Erythroblast (primary cell): ENCODE data around the gene CEBPA.

Source experiments
- DNase-seq, 2 experiments: peaks; one replicate each; lab custom pipeline; 2025; lab: John Stamatoyannopoulos, UW
- GATA1 ChIP-seq: IDR thresholded peaks from 2 replicates; pipeline ENCODE4 v1.6.1; 2011; ENCODE audit warnings: low read depth, mild to moderate bottlenecking, control low read depth, low read length, moderate library complexity
- POLR2A ChIP-seq: IDR thresholded peaks from 2 replicates; pipeline ENCODE4 v1.6.1; 2011; ENCODE audit warnings: mild to moderate bottlenecking, low read length

The CEBPA gene

DNA sequence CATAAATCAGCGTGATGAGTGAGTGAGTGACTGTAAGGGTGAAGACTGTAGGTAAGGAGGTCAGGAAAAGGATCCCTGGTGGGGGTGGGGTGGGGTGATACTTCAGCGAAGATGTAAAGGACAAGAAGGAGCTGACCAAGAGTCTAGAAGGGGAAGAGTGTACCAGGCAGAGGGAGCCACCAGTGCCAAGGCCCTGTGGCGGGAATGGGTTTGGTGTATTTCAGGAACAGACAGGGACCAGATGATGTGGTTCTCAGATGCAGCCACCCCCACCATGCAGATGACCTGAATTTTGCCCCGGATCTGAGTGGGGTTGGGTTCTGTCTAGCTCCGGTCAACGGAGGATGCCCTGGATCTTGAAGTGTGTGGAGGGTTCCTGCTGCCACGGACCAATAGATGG lies 46.6 kb downstream of the CEBPA start:
- TF ChIP-seq GATA1 (no peak), POLR2A (no peak)
- DNase-seq: no peak

DNA sequence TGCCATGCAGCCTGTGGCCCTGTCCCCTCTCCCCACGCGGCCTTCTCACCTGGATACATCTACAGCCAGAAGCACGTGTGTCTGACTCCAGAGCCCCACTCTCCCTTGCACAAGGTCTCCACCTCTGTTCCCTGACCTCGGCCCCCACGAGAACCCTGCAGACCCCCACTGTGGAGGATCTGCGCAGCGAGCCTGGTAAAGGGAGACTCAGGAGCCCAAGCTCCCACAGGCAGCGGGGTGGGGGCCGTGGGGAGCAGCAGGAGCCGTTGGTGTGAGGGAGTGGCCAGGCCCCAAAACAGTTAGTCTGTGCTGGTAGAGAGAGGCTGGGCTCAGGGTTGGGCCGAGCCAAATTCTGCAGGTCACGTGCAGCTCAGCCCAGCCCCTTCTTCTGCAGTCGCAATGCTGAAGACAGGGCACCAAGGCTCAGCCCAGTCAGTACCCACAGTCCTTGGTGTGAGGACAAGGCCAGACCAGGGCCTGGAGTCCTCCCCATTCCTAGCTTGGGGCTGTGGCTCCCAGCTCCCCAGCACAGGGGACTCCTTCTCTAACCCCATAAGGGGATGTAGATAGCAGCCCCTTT lies 48.0 kb downstream of the CEBPA start:
- TF ChIP-seq GATA1 (no peak), POLR2A (no peak)
- no peak for DNase-seq

DNA sequence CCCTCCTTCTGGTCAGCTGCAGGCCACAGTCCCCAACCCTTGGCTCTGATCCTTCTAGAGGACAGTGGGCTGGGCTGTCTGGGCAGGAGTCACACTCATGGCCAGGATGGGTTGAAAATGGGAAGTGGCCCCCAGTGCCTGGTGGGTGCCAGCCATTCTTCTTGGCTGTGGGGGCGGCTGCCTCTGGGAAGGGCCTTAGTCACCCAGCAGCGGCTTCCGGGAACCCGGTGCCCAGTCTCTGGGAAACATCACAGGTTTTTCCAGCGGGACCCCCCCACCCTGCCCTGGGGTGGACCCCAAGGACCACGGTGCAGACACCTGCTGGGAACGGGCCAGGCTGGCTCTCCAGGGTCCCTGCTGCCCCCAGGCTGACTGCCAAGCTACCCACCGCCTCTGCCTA lies 49.4 kb downstream of the CEBPA start:
- no peak for TF ChIP-seq POLR2A
- no peak for TF ChIP-seq GATA1
- no peak for DNase-seq

DNA sequence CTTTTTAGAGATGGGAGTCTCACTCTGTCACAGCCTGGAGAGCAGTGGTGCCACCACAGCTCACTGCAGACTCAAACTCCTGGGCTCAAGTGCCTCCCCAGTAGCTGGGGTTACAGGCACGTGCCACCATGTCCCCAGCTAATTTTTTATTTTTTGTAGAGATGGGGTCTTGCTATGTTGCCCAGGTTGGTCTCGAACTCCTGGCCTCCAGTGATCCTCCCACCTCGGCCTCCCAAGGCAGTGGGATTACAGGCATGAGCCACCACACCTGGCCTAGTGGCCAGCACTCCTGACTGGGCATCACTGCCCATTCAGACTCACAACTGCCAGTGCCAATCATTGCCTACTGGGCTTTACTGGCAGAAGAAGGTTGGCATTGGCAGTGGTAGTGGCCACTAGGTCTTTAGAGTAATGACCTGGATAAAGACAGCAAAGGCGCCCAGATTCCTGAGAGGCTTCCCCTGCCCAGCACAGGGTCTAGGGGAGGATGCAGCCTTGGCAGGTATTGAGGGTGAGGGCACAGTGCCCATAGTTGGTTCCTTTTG lies 49.8 kb downstream of the CEBPA start:
- TF ChIP-seq GATA1 (no peak), POLR2A (no peak)
- no peak for DNase-seq

DNA sequence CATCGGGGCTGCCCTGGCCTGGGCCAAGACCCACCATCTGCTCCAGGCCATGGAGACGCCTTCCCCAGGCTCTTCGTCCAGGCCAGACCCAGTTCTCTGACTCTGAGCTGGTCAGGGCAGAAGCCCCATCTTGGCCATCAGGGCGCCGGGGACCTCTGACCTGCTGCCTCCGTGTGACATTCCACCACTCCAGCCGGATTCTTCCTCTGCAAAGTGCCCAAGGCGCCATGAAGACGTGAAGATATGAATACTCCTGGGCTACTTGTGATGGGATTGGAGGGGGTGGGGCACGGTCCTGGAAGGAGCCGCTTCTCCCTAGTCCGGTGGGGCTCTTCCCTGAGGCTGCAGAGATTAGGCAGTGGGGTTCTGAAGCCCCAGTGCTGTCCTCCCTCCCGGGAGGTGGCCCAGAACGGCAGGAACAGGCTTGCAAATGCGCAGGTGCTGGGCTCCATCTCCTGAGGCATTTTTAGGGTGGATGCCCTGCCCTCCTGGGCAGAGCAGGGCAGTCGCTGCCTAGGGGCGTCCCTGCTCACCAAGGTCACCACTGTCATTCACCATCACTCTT lies 50.7 kb downstream of the CEBPA start:
- TF ChIP-seq POLR2A (no peak), GATA1 (no peak)
- no peak for DNase-seq

DNA sequence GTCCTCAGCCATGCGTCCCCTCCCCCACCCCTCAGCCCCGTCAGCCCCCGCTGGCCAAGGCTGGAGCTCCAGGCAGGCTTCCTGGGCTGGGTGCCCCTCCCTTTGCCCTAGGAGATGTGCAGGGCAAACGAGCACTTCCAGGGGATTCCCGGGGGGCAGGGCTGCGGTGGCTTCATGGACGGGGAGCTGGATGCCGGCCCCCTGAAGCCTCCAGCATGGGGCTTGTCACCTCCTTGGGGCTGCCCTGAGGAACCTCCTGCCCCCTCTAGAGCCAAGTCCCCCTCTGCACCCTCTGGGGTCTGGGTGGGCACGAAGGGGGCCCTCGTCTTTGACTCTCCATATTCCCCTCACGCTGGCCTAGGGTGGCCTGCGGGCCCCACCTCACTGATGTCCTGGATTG lies 51.3 kb downstream of the CEBPA start:
- TF ChIP-seq GATA1 (no peak), POLR2A (no peak)
- no peak for DNase-seq

DNA sequence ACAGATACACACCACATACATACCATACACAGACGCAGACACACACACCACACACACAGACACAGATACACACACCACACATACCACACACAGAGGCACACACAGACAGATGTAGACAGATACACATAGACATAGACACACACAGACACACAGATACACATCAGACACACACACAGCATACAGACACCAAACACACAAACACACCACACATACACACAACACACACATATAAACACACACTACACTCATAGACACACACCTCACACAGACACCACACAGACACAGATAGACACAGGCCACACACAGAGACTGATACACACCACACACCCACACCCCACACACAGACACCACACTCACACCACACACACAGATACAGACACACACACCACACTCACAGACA lies 51.8 kb downstream of the CEBPA start:
- TF ChIP-seq POLR2A: no peak
- TF ChIP-seq GATA1: no peak

More for the DNA sequence above, 51.8 kb downstream of the CEBPA start:
- DNase-seq: no peak
